ENCODE data around the gene CD82.
A peak's percentile ranks its signal among the peaks of the same experiment; 100 is the strongest.

The CD82 gene, protein sequence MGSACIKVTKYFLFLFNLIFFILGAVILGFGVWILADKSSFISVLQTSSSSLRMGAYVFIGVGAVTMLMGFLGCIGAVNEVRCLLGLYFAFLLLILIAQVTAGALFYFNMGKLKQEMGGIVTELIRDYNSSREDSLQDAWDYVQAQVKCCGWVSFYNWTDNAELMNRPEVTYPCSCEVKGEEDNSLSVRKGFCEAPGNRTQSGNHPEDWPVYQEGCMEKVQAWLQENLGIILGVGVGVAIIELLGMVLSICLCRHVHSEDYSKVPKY

DNA sequence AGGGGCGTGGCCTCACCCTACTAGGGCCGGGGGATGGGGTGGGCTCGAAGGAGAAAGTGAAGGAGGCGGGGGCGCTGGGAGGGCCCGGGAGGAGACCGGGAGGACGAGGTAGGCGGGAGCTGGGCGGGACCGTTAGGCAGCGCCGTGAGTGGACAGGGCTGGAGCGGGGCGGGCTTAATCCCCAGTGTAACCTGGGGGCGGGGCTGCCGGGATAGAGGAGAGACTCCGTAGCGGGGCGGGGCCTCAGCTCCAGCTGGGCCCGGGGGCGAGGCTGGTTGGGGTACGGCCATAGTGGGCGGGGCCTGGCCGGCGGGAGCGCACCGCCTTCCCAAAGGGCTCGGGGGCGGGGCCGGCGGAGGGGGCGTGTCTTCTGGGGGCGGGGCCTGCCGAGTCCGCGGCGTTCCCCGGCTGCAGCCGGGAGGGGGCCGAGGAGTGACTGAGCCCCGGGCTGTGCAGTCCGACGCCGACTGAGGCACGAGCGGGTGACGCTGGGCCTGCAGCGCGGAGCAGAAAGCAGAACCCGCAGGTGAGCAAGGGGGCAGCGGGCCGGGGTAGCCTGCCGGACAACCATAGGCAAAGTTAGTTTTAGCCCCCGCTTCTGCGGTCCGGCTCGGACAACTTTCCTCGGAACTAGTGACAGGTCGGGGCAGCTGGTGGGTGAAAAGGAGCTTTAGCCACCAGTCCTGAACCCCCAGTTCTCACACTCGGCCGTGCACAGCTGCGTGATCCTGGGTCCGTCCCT is at the start of gene CD82:
CD82 (plus strand) TSS at position 453 of the 742 bp plus-strand sequence. CDS start 29,000 bp downstream, outside the sequence.
- peak; percentile 95 to 96 for DNase-seq (ENCODE audit: low read depth in 2 of 2, low spot score in 1 of 2)

DNA sequence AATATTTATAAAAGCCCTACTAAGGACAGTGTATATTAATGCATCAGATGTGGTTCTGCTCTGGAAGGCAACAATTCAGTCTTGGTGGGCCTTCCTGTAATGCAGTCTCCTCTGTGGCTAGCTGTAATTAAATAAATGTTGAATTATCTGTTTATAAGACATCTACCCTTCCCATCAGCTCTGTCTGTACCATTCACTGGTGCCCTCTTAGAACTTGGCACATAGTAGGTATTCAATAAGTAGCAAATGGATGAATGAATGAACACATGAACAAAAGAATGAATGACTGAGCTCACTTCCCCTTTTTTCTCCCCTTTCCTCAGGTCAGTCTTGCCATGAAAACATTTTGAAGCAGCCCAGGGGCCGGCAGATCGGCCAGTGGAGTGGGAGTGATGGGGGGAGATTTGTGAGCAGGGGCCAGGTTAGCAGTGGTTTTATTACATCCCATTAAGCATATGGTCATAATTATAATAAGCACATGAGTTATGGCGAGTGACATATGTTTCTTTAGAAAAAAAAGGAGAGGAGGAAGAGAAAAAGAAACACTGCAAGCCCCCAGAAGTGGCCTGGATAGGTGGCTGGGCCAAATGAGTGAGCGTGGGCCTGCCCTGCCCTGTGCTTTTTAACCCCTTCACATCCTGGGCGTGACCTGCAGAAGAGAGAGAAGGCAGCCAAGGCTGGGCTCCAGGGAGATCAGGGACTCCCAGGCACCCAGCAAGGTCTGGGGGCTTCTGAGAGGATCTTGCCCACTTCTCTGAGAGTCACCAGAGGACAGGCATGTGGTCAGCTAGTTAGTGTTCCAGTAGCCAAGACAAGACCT is 48.6 kb upstream of the CD82 start:
- DNase-seq (ENCODE audit: low read depth in 2 of 2, low spot score in 1 of 2), result no peak

DNA sequence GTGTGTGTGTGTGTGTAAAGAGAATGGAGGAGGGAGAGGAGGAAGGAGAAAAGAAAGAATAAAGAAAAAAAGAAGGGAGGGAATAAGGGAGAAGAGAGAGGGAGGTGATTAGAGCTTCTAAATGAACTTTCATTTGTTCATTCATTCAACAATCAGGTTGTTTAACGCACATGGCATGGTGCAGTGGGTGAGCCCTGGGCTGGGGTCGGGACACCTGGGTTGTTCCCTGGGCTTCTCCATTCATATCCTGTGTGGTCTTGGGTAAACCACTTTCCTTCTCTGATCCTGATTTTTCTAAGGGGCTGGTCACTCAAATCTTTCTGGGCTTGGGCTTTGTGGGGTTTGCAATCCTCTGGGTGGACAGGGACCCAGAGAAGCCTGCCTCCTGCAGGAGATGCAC is 47.9 kb upstream of the CD82 start:
- DNase-seq (ENCODE audit: low read depth in 2 of 2, low spot score in 1 of 2), result no peak

DNA sequence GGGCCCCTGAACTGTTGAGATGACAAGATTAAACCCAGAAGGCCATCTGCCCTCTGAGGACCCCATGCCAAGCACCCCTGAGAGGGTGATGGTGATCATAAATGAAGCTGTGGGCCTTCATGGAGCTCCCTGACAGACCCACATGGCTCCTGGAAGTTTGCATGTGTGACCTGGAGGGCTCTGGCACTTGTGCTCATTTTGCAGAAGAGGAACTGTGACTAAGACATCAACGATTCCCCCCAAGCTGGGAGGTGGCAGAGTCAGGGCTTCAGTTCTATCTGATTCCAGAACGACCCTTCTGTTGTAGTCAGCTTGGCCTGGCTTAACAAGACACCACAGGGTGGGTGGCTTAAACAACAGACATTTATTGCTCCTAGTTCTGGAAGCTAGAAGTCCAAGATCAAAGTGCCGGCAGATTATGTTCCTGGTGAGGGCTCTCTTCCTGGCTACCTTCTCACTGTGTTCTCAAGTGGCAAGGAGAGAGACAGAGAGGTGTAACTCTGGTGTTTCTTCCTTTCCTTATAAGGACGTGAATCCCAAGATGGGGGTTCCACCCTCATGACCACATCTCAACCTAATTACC is 46.4 kb upstream of the CD82 start:
- no peak for DNase-seq (ENCODE audit: low read depth in 2 of 2, low spot score in 1 of 2)

DNA sequence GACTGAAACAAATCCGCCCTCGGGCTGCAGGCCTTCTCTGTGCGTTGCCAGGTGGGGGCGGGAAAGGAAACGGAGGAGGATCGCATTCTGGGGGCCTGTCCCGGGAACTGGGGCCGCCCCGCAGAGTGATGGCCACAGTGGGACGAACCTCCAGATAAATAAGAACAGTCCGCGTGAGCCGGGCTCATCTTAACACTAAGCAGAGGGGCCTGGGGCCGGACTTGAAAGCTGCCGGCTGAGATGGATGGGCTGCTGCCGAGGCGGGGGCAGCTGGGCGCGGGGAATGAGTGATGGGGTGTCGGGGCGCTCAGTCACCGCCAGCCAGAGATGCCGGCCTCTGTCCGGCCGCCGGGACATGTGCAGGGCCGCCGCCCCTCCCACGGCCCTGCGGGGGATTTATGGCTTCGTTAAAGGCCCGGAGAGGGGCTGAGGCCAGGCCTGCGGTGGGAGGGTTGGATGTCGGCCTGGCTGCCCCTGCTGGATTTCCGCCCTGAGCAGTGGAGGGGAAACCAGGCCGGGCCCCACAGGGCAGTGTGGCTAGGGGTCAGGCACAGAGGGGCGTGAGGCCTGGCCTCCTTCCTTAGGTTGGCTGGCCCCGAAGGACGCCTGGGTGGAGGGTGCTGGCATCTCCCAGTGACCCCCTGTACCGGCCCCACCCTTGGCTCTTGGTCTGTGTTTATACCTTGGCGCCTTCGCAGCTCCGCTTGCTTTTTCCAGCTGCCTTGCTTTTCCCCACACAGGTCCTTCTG is 45.3 kb upstream of the CD82 start:
- no peak for DNase-seq (ENCODE audit: low read depth in 2 of 2, low spot score in 1 of 2)

DNA sequence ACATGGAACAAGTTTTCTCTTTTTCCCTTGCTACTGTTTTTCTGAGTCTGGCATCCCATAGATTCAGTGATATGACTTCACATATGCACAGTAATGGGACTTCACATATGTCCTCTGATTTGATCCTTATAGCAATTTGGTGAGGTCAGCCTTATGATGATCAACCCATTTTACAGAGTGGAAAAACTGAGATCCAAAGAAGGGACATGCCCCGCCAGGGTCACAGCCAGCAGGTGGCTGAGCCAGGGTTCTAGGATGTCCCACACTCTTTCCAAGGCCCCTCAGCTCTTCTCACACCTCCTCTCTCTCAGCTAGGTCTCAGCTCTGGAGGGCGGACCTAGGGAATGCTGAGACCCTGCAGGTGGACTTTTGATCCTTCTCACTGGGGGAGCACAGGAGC is 44.3 kb upstream of the CD82 start:
- no peak for DNase-seq (ENCODE audit: low read depth in 2 of 2, low spot score in 1 of 2)

DNA sequence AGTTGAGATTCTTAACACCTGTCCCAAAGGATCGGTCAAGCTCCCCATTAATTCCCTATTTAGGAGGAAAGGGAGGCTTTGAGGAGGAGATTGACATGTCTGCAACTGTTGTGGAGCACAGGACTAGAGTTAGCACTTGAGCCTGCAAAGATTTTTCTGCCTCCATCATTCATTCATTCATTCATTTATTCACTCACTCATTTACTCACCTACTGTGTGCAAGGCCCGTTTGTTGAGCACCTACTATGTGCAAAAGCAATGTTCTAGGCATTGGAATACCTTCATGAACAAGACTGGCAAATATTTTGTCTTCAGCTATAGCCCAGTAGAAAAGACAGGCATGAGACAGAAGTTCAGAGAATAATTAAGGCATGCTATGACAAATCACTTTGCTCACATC is 43.2 kb upstream of the CD82 start:
- DNase-seq (ENCODE audit: low read depth in 2 of 2, low spot score in 1 of 2), result no peak

DNA sequence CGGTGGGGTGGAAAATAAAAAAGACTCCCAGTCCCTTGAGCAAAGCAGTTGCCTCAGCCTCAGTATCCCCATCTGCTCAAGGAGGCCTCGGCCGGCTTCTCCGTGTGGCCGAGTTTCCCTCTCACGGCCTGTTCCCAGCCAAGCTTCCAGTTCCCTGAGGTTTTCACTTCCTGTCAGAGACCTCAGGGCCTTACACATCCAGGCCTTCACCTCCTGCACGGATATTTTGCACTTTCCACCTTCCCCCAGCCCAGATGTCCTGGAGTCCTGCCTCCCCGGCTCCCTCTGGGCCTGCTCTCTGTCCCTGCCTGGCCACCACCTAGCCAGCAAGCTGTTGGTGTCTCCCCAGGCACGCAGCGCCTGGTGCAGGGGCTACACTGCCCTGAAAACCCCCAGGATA is 41.1 kb upstream of the CD82 start:
- no peak for DNase-seq (ENCODE audit: low read depth in 2 of 2, low spot score in 1 of 2)

DNA sequence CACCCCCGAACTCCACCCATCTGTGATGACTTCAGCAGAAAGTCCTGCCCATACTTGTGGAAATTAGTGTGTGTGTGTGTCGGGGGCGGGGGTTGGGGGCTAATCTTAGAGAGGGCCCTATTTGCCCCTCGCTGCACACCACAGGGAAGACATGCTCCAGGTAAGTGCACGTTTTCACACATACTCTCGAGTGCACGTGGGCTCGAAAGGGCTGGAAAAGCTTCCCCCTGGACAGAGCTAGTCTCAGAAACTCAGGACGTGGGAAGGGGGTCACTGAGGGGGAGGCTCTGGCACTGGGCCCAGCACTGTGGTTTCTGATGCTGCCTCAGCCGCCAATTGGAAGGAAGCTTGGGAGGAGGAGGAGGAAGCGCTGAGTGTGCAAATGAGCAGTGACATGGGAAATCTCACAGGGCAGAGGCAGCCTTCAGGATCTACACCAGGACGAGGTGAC is 40.7 kb upstream of the CD82 start:
- no peak for DNase-seq (ENCODE audit: low read depth in 2 of 2, low spot score in 1 of 2)

DNA sequence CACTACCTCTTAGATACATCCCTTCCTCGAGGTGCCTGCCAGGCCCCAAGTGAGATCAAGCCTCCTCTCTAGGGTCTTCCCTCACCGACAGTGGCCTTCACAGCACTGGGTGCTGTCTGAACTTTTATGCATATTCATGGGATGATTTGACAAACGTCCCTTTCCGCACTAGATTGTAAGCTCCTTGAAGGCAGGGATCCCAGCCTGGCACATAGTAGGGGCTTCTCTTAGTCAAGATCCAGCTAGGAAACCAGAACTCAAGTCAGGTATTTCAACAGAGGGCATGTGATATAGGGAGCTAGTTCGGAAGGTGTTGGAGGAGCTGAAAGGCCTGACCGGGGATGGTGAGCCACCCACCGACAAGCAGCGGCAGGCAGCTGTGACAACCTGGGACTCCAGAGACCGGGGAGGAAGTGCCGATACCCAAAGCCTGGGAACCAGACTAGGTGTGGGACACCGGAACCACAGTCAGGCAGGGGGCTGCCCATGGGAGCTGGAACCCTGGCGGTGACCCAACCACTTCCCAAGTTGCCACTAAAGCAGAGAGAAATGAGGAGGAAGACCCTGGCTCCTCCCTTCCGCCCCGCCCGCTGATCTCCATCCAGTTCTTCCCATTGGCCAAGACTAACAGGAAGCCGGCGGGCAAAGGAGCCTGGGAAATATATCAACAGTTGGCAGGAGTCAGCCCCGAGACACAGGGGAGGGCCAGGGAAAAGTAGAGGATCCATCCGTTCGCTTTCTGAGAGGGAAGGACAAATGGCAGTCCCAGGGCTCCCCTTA is 39.8 kb upstream of the CD82 start:
- no peak for DNase-seq (ENCODE audit: low read depth in 2 of 2, low spot score in 1 of 2)

DNA sequence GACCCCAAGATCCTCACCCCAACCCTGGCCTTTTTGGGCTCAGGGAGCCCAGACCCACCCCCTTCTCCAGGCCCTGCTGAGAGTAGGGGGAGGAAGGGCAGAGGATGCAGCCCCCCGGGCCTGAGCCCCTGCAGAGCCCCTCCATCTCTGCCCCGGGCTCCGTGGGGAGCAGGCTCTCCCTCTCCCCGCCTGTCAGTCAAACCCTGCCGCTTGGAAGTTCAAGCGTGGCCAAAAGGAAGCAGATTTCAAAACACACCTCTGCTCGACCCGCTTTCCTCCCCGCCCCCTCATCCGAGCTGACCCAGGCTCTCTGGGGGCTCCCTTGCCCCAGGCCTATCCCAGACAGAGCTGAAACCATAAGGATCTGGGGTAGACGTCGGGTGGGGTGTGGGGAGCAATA is 39.0 kb upstream of the CD82 start:
- DNase-seq (ENCODE audit: low read depth in 2 of 2, low spot score in 1 of 2), result no peak

DNA sequence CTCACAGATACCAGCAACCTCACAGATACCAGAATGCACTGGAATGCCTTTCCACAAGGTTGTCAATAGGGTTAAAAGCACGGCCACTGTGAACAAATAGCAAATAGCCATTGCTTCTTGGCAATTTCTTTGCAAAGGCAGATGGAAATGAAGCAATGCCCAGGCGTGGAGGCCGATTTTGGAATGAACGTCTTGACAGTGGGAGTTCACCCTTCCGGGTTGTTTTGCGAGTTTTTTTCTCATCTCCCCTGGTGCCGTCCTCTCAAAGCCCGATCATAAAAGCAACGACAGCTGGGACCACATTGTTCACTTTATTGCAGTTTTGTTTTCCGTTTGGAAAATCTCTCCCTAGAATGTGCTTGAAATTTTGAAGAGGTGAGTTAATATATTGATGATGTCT is 38.0 kb upstream of the CD82 start:
- DNase-seq (ENCODE audit: low read depth in 2 of 2, low spot score in 1 of 2), result no peak

DNA sequence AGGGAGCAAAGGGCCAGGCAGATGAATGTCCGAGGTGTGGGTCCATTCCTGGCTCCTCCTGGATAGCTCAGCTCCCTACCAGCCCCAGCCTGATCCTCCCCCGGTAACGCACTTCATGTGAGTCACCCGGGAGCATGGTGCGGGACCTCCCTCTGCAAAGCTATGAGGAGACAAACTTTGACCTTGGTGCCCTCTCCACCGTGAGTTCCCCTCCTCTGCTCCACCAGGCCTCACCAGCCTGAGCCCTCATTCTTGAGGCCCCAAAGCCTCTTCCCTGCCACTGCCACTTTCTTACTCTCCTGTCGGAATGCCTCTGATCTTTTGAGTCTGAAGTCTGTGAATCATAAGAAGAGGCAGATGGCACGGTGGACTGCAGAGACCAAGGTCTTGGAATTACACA is 37.4 kb upstream of the CD82 start:
- no peak for DNase-seq (ENCODE audit: low read depth in 2 of 2, low spot score in 1 of 2)

DNA sequence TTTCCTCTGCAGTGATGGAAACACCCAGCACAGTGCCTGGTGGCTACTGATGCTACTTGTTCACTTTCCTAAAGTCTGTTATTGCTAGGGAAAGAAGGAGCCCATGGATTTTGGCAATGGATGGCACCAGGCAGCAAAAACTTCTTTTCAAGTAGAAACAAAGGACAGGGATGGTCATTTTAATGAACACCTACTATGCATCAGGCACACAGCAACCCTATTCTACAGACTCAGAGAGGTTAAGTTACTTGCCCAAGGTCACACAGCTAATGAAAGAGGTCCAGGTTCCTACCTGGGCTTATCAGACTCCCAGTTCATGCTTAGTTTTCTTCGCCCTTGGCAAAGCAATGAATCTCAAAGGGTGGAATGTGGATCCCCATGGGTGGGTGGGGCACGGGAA is 36.9 kb upstream of the CD82 start:
- no peak for DNase-seq (ENCODE audit: low read depth in 2 of 2, low spot score in 1 of 2)

DNA sequence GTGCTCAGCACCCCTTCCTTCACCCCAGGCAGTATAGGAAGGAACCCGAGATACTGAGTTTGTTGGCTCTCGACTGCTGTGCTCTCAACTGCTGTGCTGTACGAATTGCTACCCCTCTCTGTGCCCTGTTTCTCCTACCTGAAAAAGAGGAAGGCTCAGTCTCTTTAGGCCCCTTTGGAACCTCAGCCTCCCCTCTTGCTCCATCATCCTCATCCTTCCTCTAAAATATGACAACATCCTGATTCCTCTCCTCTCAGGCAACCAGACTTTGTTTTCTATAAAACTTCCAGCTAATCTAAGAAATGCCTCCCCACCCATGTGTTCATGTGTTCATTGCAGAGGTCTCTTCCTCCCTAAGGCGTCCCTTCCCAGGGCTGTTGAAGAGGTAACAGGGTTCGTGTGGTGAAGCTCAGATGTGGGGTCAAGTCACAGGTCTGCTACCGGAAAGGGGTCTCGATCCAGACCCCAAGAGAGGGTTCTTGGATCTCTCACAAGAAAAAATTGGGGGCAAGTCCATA is 35.5 kb upstream of the CD82 start:
- no peak for DNase-seq (ENCODE audit: low read depth in 2 of 2, low spot score in 1 of 2)

DNA sequence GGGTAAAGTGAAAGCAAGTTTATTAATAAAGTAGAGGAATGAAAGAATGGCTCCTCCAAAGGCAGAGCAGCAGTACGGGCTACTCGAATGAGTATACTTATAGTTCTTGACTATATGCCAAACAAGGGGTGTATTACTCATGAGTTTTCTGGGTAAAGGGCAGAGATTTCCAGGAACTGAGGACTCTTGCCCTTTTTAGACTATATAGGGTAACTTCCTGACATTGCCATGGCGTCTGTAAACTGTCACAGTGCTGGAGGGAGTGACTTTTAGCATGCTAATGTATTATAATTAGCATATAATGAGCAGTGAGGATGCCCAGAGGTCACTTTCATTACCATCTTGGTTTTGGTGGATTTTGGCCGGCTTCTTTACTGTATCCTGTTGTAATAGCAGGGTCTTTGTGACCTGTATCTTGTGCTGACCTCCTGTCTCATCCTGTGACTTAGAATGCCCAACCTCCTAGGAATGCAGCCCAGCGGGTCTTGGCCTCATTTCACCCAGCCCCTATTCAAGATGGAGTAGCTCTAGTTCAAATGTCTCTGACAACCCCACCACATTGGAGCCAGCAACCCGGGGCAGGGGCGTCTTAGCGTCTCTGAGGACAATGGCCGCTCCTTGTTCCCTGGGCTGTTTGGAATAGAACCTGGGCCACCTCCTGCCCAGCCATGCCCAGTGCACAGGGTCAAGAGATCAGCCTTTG is 34.9 kb upstream of the CD82 start:
- no peak for DNase-seq (ENCODE audit: low read depth in 2 of 2, low spot score in 1 of 2)

DNA sequence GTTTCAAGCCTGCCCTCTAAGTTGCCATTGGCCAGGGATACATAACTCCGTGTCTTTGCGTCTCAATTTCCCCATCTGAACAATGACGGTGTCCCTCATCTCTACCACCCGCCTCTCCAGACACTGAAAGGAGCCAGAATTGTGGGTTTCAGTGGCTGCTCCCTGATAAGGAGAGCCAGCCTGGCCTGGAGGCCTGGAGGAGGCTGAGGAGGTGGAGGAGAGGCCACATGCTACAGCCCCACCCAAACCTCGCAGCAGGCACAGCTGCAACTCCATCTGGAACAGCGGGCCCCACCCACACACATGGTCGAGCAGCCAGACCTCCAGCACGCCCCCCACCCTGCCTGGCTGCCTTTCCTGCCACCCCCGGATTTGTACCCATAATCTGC is 34.4 kb upstream of the CD82 start:
- DNase-seq (ENCODE audit: low read depth in 2 of 2, low spot score in 1 of 2), result no peak

DNA sequence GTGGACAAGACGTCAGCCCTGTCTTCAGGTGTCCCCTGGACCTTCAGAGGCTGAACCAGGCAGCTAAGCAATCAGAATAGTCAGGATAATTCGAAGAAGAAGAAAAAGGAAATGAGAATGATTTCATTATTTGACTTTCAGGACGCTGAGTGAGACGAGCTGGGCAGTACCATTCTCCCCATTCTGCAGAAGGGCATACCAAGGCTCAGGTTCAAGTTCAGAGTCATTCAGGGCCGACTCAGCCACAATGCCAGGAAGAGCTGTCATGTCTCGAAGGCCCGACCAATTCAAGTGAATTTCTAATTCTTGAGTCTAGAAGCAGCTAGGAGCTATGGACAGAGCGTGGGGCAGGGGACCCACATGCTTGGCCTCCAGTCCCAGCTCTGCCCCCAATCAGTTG is 33.8 kb upstream of the CD82 start:
- no peak for DNase-seq (ENCODE audit: low read depth in 2 of 2, low spot score in 1 of 2)

DNA sequence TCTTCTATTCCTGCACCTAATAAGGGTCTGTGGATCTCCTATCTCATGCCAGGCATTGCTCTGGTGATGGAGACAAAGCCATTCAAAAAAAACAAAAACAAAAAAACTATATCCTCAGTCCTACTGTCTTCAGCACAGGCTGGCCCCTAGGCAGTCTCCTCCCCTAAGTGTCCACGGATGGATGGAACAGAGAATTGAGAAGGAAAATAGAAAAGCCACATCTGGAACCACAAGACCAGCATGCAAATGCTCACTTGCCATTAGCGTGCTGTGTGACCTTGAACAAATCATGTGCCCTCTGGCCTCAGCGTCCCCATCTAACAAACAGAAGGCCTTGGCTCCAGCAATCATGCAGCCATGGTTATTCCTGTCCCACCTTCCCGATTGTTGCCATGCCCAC is 32.7 kb upstream of the CD82 start:
- no peak for DNase-seq (ENCODE audit: low read depth in 2 of 2, low spot score in 1 of 2)

Measured in stimulated activated CD8-positive, alpha-beta memory T cell treated with anti-CD3 and anti-CD28 coated beads, Interleukin-4, amount 100 ng/mL, for 4 hours (primary cell).